ENCODE results near the gene ARHGEF17. TPM values are rescaled to one million over a fixed set of nuclear protein-coding genes. Genes with fewer than 3 reads are reported as not detected.

ARHGEF17 gene
- total and polyA plus RNA-seq, 2 of the 13 experiments (the other 11 are each of a cell fraction or from before 2014, with no cell fraction given): 10.7 to 28.8 TPM

DNA sequence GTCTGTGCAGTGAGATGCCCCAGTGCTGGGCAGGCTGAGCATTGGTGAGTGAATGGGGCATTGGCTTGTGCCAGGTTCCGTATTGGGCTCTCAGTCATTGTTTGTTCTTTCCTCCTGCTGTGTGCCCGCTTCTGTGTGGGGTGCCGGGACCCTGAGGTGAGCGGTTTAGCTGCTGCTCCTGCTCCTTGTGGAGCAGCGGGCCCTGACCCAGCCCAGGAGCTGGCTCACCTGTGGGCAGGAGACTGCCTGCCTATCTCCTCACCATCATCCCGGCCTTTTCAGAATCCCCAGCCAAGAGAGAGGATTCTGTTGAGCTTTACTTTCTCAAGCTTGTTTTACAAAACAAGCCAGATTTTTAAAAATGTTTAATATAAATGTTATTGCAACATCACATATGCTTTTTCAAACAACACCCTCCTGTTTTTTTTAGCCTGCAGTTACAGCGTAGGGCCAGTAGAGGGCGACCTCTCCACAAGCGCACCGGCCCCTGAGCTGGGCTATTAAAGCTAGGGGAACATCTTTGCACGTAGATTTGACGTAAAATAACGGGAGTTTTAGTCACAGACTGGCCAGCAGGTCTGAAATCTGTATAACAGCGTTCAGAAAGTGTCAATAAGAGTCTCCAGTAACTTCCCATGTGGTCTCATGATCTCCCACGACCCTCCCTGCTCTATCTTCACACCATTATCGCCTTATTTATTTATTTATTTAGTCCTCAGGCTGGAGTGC lies 43.0 kb downstream of the ARHGEF17 start:
- no peak overlapping the region for H3K9ac ChIP-seq (ENCODE audit: insufficient read depth, low read depth, low read length)
- H3K27ac ChIP-seq (ENCODE audit: extremely low read length, insufficient read depth, low read length): no peak overlapping the region
- H4K20me1 ChIP-seq (ENCODE audit: insufficient read depth, low read length): peaks cover 12% of the 10 kb centered on the region; the same call in 1 of the 2 replicates
- no TSS peak for BruUV-seq (replicated peaks)
- no peak overlapping the region for H3K4me3 ChIP-seq (replicated peaks in 1 of 3; ENCODE audit: insufficient read depth in 1 of 3, low read depth in 2 of 3, low read length in 3 of 3)
- in situ Hi-C loops (cut with HindIII; ENCODE audit: extremely low pct_ligation_motif_present, low pct_unique_long_range_greater_than_20kb): loop anchor here (5.0 kb wide), 1 partner anchor 41 kb away; no protein-coding TSS in a partner anchor
- no peak overlapping the region for H3K4me2 ChIP-seq (ENCODE audit: low read depth, low read length)
- ATAC-seq (peak; percentile 36), DNase-seq (ENCODE audit: low spot score) (peak; percentile 40), FAIRE-seq (peak; percentile 81)
- ChIA-PET CTCF (ENCODE audit: low intra/inter-chr PET ratio, low total read pairs) (interaction anchor here (0.7 to 2.2 kb wide), 5 partner anchors 9 to 44 kb away, joined by 3 to 16 read pairs (median 3); no protein-coding TSS in a partner anchor), POLR2A (interaction anchor here (0.8 to 1.4 kb wide), 4 partner anchors 9 to 44 kb away, joined by 3 to 7 read pairs (median 4); partner anchors contain the start of gene ARHGEF17)
- H3K27me3 ChIP-seq (ENCODE audit: control insufficient read depth in 1 of 2, insufficient read depth in 2 of 2, low read length in 2 of 2): no peaks in the 10 kb centered on the region
- no peaks in the 10 kb centered on the region for H3K9me3 ChIP-seq (ENCODE audit: low read length)
- 25% methylated on average over 12 of the region's 16 CpGs for WGBS (ENCODE audit: low lambda C conversion rate)
- H2AFZ ChIP-seq (ENCODE audit: low read length): no peak overlapping the region
- TF ChIP-seq, protein P1, sequence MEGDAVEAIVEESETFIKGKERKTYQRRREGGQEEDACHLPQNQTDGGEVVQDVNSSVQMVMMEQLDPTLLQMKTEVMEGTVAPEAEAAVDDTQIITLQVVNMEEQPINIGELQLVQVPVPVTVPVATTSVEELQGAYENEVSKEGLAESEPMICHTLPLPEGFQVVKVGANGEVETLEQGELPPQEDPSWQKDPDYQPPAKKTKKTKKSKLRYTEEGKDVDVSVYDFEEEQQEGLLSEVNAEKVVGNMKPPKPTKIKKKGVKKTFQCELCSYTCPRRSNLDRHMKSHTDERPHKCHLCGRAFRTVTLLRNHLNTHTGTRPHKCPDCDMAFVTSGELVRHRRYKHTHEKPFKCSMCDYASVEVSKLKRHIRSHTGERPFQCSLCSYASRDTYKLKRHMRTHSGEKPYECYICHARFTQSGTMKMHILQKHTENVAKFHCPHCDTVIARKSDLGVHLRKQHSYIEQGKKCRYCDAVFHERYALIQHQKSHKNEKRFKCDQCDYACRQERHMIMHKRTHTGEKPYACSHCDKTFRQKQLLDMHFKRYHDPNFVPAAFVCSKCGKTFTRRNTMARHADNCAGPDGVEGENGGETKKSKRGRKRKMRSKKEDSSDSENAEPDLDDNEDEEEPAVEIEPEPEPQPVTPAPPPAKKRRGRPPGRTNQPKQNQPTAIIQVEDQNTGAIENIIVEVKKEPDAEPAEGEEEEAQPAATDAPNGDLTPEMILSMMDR (CRISPR knock-in tag; IDR thresholded peaks at IDR 0.05): peak; percentile 78
- peak; percentile 37; the same call in 1 of the 2 replicates for TF ChIP-seq RAD21 (CRISPR knock-in tag; IDR thresholded peaks at IDR 0.05)
- TF ChIP-seq, protein P2, sequence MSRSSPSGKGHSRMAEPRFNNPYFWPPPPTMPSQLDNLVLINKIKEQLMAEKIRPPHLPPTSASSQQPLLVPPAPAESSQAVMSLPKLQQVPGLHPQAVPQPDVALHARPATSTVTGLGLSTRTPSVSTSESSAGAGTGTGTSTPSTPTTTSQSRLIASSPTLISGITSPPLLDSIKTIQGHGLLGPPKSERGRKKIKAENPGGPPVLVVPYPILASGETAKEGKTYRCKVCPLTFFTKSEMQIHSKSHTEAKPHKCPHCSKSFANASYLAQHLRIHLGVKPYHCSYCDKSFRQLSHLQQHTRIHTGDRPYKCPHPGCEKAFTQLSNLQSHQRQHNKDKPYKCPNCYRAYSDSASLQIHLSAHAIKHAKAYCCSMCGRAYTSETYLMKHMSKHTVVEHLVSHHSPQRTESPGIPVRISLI (CRISPR knock-in tag; IDR thresholded peaks at IDR 0.05; ENCODE audit: borderline replicate concordance): peak; percentile 21; the same call in 1 of the 2 replicates
- peak; percentile 72 for TF ChIP-seq SMC3 (IDR thresholded peaks at IDR 0.05; ENCODE audit: low read length)
- peak; percentile 86 for TF ChIP-seq CEBPB (IDR thresholded peaks at IDR 0.05; ENCODE audit: borderline replicate concordance, low read depth, low read length)
- no peak for TF ChIP-seq SOX5 (CRISPR knock-in tag; IDR thresholded peaks at IDR 0.05; ENCODE audit: borderline replicate concordance)
- TF ChIP-seq XRCC5 (optimal IDR thresholded peaks at IDR 0.05; ENCODE audit: low read length): peak; percentile 68
- TF ChIP-seq CEBPG (CRISPR knock-in tag; IDR thresholded peaks at IDR 0.05): peak; percentile 46; the same call in 1 of the 2 replicates
- TF ChIP-seq, protein P3, sequence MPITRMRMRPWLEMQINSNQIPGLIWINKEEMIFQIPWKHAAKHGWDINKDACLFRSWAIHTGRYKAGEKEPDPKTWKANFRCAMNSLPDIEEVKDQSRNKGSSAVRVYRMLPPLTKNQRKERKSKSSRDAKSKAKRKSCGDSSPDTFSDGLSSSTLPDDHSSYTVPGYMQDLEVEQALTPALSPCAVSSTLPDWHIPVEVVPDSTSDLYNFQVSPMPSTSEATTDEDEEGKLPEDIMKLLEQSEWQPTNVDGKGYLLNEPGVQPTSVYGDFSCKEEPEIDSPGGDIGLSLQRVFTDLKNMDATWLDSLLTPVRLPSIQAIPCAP (CRISPR knock-in tag; IDR thresholded peaks at IDR 0.05; ENCODE audit: low read depth): no peak
- TF ChIP-seq STAG1 (CRISPR knock-in tag; IDR thresholded peaks at IDR 0.05): peak; percentile 59
- TF ChIP-seq NFRKB (IDR thresholded peaks at IDR 0.05): no peak
- peaks cover 16 to 32% of the 10 kb centered on the region in 2 experiments; a peak in 4 of 5 replicates for H3K36me3 ChIP-seq (replicated peaks in 1 of 2; ENCODE audit: control insufficient read depth in 1 of 2, insufficient read depth in 2 of 2, low read length in 2 of 2)
- H3K79me2 ChIP-seq (ENCODE audit: insufficient read depth, low read length): no peaks in the 10 kb centered on the region
- H3K4me1 ChIP-seq (ENCODE audit: insufficient read depth, low read length): peaks cover 21% of the 10 kb centered on the region
- intact Hi-C loops (cut with micrococcal nuclease; ENCODE audit: unreplicated experiment): no loop called here

Measured in HepG2 (cell line).